Non-pigmented ciliary epithelial cell (primary cell): ENCODE measurements around the gene FARP2.
"Not testable (repeated sequence)": the region's sequence is repeated elsewhere in the genome, so short reads cannot be mapped to it uniquely, and the experiment has no call there.

Experiments used
- DNase-seq: peaks from one replicate; pipeline ENCODE4 v3.0.0-alpha.2; 2010; ENCODE audit warnings: low read depth

FARP2 gene

GRCh38 chr2:241364781-241365180 lies 8.7 kb downstream of the FARP2 start:
- DNase-seq, result no peak

DNA sequence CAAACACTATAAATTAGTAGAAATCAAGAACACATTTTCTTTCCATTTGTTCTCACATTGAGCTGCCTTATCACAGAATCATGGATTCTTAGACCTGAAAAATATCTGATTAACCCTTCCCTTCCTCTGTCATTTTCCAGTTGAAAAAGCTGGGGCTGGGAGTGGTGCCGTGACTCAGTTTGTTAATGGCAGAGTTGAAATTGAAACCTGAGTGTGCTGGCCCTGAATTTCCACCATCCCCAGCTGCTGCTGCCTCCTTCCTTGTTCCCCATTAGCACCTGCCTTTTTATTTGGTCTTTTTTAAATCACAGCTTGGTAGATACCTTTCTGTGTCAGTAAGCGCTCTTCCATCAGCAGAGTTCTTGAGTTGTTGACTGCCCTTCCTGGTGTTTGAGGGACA lies 10.6 kb downstream of the FARP2 start:
- DNase-seq, result no peak

DNA sequence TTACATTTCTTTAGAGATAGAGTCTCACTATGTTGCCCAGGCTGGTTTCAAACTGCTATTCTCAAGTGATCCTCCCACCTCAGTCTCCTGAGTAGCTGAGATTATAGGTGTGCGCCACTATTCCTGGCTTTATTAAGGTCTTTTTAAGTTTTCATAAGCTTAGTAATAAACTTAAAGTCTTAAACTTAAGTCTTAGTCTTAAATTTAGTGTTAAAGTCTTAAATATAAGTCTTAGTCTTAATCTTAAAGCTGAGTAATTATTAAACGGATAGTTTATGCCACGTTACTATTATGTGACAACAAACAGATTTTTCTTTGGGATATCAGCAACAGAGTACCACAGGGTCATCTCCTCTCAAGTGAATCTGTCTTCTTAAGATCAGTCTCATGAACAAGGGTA lies 12.6 kb downstream of the FARP2 start:
- no peak for DNase-seq

DNA sequence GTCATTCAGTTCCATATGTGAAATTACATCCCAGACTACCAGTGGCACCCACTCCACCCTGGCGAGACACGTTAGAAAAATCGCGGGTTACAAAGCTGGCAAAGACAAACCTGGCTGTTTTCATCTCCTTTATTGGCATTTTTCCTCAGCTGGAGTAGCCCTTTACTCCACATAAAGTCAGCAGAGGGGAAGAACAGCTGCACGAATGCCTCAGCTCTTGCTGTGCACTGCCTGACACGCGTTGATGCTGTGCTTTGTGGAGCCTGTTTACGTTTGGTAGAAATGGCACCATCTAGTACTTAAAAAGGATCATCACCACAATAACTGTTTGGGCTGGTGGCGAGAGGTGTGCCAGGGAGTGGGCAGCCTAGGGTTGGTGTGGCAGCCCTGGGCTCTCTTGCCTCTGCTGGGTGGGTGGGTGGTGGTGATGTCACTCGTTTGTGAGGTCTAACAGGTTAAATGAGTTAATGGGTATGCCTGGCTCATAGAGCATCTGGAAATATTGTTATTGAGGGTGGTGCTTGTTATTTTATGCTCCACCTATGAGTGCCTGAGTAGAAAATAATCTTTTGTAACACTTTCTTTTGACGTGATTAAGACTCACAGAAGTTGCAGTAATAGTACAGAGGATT lies 16.4 kb downstream of the FARP2 start:
- DNase-seq, result no peak

GRCh38 chr2:241373446-241373845 lies 17.4 kb downstream of the FARP2 start:
- no peak for DNase-seq

DNA sequence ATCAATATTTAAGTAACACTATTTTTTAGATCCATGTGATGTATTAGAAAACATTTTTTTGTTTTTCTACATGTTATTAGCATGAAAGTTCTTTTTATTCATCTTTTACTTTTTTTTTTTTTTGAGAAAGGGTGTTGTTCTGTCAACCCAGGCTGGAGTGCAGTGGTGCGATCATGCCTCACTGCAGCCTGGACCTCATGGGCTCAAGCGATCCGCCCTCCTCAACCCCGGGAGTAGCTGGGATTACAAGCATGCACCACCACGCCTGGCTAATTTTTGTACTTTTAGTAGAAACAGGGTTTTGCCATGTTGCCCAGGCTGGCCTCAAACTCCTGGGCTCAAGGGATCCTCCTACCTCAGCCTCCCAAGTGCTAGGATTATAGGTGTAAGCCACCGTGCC lies 17.8 kb downstream of the FARP2 start:
- DNase-seq, result not testable (repeated sequence)

- DNase-seq, result no peak
These were observed 19.2 kb downstream of the FARP2 start for GRCh38 chr2:241375300-241375699.

DNA sequence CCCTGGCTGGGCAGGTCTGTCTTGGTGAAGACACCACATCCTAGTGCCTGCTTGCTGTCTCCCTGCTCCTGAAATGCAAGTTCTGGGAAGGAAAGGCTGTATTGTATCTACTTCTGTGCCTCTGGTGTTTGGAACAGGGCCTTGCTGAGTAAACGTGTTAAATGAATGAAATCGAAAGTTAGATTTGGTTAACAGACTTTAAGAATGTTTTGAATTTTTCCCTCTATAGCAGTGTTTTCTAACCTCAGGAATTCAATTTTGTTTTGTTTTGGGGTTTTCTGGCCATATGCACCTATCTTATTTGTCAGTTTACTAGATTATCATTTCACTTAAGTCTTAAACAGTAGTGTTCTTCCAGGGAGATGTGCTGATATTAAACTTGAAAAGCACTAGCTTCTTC lies 20.7 kb downstream of the FARP2 start:
- no peak for DNase-seq

DNA sequence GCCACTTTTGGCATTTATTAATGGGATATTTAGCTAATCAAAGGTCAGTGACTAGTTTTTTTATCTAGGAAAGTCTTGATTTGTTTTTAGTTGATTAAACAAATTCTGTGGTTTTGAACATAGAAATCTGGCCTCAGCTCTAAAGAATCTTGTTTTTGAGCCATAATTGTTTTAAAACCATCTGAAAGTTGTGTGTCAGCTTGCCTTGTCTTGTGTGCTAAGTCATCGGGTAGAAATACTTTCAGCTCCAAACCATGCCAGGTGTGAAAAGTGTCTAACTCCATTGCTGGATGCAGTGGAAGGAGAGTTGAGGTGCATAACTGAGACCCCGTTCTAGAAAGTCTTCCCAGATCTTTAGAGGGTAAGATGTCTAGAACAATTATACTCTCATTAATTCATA lies 22.7 kb downstream of the FARP2 start:
- no peak for DNase-seq

DNA sequence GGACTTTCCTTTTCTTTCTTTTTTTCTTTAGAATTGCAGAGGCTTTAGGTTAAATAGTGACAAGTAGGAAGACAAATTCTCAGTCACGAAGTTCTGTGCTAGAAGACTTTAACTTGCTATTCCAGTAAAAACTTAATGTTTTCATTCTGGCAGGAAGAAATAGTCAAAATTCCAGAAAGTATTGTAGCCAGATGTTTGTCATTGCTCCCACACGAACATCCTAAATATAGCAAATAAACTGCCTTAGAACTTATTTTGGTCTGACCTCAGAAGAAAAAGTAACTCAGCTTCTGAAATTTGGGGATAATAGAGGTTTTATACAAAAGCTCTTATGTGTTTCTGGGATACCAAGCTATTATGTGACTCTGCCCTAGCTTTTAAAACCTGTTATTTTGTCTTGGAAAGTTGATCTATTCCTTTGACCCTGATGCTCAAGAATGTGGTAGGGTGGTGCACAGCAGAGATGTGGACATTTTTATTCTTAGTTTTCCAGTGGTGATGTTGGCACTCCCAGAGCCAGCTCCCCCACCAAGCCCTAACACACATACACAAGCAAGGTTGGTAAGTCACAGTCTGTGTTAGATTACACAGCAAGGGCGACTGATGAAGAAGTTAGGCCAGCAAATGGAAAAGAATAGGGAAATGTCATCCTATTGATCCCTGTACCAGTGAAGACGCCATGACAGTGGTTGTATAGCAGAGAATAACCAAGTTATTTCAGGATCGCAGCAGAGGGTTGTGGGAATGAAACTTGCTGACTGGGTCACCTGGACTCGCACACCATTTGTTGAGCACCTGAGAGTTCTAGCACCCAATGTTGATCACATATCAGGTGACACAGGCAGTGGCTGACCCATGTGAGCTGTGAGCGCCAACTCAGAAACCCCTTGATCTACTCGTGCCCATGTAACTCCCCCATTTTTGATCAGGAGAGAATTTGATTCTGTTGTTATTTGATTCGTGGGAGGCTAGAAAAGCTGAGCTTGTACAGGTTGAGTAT lies 23.7 kb downstream of the FARP2 start:
- DNase-seq, result no peak

- DNase-seq, result no peak
These were observed 25.8 kb downstream of the FARP2 start for GRCh38 chr2:241381872-241382271.

GRCh38 chr2:241385450-241385849 lies 29.4 kb downstream of the FARP2 start:
- not testable (repeated sequence) for DNase-seq

- DNase-seq, result no peak
These were observed 30.4 kb downstream of the FARP2 start for GRCh38 chr2:241386519-241386918.

DNA sequence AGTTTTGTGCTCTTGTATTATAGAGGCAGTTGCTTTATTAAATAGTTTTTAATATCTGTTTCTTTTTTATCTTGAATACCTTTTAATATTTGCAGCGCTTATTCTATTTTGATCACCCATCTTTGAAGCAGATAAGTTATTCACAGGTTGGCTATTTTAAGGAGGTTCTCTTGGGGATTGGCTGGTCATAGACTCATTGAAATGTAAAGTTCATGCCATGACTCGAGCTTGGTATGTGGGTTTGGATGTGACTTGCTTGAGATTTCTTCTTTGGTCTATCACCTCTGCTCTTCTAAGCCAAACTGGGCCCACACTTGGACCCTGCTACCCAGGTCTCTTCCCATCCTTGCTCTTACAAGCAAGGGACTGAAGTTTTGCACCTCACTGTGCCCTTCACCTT lies 33.6 kb downstream of the FARP2 start:
- DNase-seq, result no peak

DNA sequence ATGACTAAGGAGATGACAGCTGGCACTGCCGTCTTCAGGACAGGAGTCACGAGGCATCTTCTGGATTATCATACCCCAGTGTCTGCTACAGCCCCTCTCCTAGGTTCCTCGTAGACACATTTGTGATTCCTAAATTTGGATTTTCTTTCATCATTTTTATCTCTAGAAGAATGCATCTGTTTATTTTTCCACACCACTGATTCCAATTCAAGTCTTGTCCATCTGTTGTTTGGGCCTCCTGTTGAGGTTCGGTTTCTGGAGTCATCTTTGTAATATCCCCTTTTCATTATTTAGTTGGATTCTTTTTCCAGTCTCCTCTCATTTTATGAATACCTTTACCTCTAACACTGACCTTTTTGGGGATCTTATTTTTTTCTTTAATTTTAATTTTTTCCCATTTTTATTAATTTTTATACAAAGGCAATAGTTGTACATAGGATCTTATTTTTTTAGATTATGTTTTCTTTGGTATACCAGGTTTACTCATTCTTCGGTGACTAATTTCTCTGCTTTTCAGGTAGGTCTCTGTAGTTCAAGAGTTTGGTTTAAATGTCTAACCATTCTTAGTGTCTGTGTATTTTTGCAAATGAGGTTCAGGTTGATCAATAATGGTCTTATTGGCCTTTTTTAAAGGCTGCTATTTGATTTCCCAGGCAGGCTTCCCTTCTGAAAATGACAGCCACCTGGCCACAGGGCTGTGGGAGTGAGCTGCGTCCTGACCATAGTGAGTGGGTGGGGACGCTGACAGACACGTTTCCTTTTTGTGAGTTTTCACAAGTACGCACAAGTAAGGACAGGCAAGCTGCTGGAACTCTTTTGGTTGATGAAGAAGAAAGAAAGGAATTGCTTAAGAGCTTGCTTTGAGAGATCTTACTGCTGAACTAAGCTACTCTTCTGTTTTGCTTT lies 34.5 kb downstream of the FARP2 start:
- no peak for DNase-seq

GRCh38 chr2:241391892-241392665 lies 36.0 kb downstream of the FARP2 start:
- no peak for DNase-seq

DNA sequence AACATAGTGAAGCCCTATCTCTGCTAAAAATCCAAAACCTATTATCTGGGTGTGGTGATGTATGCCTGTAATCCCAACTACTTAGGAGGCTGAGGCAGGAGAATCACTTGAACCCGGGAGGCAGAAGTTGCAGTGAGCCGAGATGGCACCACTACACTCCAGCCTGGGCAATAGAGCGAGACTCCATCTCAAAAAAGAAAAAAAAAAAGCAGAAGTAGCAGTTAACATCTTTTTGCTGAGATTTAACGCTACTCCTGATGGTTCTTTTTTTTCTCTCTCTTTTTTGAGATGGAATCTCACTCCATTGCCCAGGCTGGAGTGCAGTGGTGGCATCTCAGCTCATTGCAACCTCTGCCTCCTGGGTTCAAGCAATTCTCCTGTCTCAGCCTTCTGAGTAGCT lies 36.7 kb downstream of the FARP2 start:
- not testable (repeated sequence) for DNase-seq

DNA sequence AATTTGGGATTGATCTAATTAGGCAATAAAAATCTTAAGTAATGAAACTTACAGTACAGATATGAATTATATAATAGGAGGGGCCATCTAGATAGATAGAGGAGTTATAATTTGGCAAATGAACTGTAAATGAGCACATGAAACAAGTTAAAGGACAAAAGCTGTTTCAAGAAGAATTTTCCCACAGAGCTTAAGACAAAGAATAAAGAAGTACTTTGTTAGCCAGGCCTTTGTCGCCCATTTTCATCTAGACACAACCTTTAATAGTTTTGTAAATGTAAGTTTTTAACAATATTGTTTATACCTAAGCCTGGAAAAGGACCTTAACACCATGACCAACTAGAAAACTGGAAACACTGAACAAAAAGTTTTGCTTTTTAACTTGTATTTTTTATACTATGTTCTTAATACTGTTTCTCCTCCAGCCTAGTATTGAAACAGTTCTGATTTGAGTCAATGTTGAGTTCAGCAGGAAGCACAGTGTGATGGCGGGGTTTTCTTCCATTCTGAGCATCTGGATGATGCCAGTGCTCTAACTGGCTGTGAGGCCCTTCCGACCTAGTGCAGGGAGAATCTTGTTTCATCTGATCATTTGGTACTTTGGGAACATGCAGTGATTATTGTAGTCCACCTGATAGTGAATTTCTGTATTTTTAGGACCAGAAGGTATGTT lies 37.6 kb downstream of the FARP2 start:
- DNase-seq, result no peak

GRCh38 chr2:241396809-241397208 lies 40.7 kb downstream of the FARP2 start:
- DNase-seq, result not testable (repeated sequence)

- no peak for DNase-seq
These were observed 44.1 kb downstream of the FARP2 start for GRCh38 chr2:241399941-241400922.
